Activated naive CD8-positive, alpha-beta T cell treated with anti-CD3 and anti-CD28 coated beads, Interleukin-2, amount 50 U/mL, for 24 hours (primary cell): ENCODE data around the gene ADAMTS19.
"Not testable (repeated sequence)": the region's sequence is repeated elsewhere in the genome, so short reads cannot be mapped to it uniquely, and the experiment has no call there.

Experiments
- ATAC-seq: fragments of 150-1000 bp; cut with Tn5 transposase; one replicate; pipeline ENCODE4 v1.10.0; 2021
- DNase-seq: peaks from one replicate; pipeline ENCODE4 v3.0.0; 2021
- H3K27ac Mint-ChIP-seq: one replicate; pipeline ENCODE4 v1.8.0; 2021; ENCODE audit warnings: mild to moderate bottlenecking, mixed read lengths
- H3K27me3 Mint-ChIP-seq: one replicate; pipeline ENCODE4 v1.8.0; 2021; ENCODE audit warnings: mixed read lengths
- H3K36me3 Mint-ChIP-seq: one replicate; pipeline ENCODE4 v1.8.0; 2021; ENCODE audit warnings: low read depth, mixed read lengths
- H3K4me1 Mint-ChIP-seq: one replicate; pipeline ENCODE4 v1.8.0; 2021; ENCODE audit warnings: mixed read lengths
- H3K4me3 Mint-ChIP-seq: one replicate; pipeline ENCODE4 v1.8.0; 2021; ENCODE audit warnings: mild to moderate bottlenecking, moderate library complexity, mixed read lengths
- H3K9me3 Mint-ChIP-seq: one replicate; pipeline ENCODE4 v1.8.0; 2021; ENCODE audit warnings: mixed read lengths

The ADAMTS19 gene

GRCh38 chr5:129593525-129593924, 133.4 kb downstream of the ADAMTS19 start:
- no peaks in the 10 kb centered on the region for H3K27me3 Mint-ChIP-seq
- no peaks in the 10 kb centered on the region for H3K4me1 Mint-ChIP-seq
- DNase-seq, result no peak
- H3K9me3 Mint-ChIP-seq, result no peaks in the 10 kb centered on the region
- ATAC-seq, result no peak
- H3K4me3 Mint-ChIP-seq, result no peak overlapping the region
- no peaks in the 10 kb centered on the region for H3K36me3 Mint-ChIP-seq
- H3K27ac Mint-ChIP-seq, result no peak overlapping the region

- Mint-ChIP-seq H3K4me1 (no peaks in the 10 kb centered on the region), H3K27me3 (no peaks in the 10 kb centered on the region), H3K4me3 (no peak overlapping the region), H3K27ac (no peak overlapping the region), H3K9me3 (no peaks in the 10 kb centered on the region), H3K36me3 (no peaks in the 10 kb centered on the region)
- ATAC-seq (no peak), DNase-seq (no peak)
These were observed 141.5 kb downstream of the ADAMTS19 start for GRCh38 chr5:129601576-129601975.

GRCh38 chr5:129608350-129608749, 148.3 kb downstream of the ADAMTS19 start:
- Mint-ChIP-seq H3K27ac (no peak overlapping the region), H3K9me3 (no peaks in the 10 kb centered on the region), H3K27me3 (no peaks in the 10 kb centered on the region), H3K4me1 (no peaks in the 10 kb centered on the region), H3K36me3 (no peaks in the 10 kb centered on the region), H3K4me3 (no peak overlapping the region)
- ATAC-seq, result no peak
- DNase-seq, result no peak

- no peak overlapping the region for H3K4me3 Mint-ChIP-seq
- H3K27me3 Mint-ChIP-seq, result no peaks in the 10 kb centered on the region
- no peaks in the 10 kb centered on the region for H3K4me1 Mint-ChIP-seq
- DNase-seq, result no peak
- ATAC-seq, result no peak
- H3K36me3 Mint-ChIP-seq, result no peaks in the 10 kb centered on the region
- H3K9me3 Mint-ChIP-seq, result no peaks in the 10 kb centered on the region
- no peak overlapping the region for H3K27ac Mint-ChIP-seq
These were observed 149.6 kb downstream of the ADAMTS19 start for GRCh38 chr5:129609710-129610109.

- Mint-ChIP-seq H3K27ac (no peak overlapping the region), H3K9me3 (no peaks in the 10 kb centered on the region), H3K27me3 (no peaks in the 10 kb centered on the region), H3K36me3 (no peaks in the 10 kb centered on the region), H3K4me1 (no peaks in the 10 kb centered on the region), H3K4me3 (no peak overlapping the region)
- ATAC-seq (no peak), DNase-seq (no peak)
These were observed 156.4 kb downstream of the ADAMTS19 start for GRCh38 chr5:129616517-129616916.

- no peak overlapping the region for H3K27ac Mint-ChIP-seq
- H3K4me3 Mint-ChIP-seq, result no peak overlapping the region
- H3K9me3 Mint-ChIP-seq, result no peaks in the 10 kb centered on the region
- DNase-seq (no peak), ATAC-seq (no peak)
- H3K27me3 Mint-ChIP-seq, result no peaks in the 10 kb centered on the region
- H3K36me3 Mint-ChIP-seq, result no peaks in the 10 kb centered on the region
- H3K4me1 Mint-ChIP-seq, result no peaks in the 10 kb centered on the region
These were observed 157.1 kb downstream of the ADAMTS19 start for GRCh38 chr5:129617206-129617605.

- Mint-ChIP-seq H3K36me3 (no peaks in the 10 kb centered on the region), H3K27me3 (no peaks in the 10 kb centered on the region), H3K27ac (no peak overlapping the region), H3K9me3 (no peaks in the 10 kb centered on the region), H3K4me3 (no peak overlapping the region), H3K4me1 (no peaks in the 10 kb centered on the region)
- ATAC-seq, result no peak
- no peak for DNase-seq
These were observed 159.7 kb downstream of the ADAMTS19 start for GRCh38 chr5:129619782-129620181.

- DNase-seq (no peak), ATAC-seq (no peak)
- Mint-ChIP-seq H3K9me3 (peaks cover 7% of the 10 kb centered on the region), H3K27me3 (no peaks in the 10 kb centered on the region), H3K4me1 (no peaks in the 10 kb centered on the region), H3K4me3 (no peak overlapping the region), H3K36me3 (no peaks in the 10 kb centered on the region), H3K27ac (no peak overlapping the region)
These were observed 162.4 kb downstream of the ADAMTS19 start for GRCh38 chr5:129622531-129622930.

GRCh38 chr5:129629575-129629974, 169.5 kb downstream of the ADAMTS19 start:
- Mint-ChIP-seq H3K36me3 (no peaks in the 10 kb centered on the region), H3K4me3 (no peak overlapping the region), H3K27me3 (no peaks in the 10 kb centered on the region), H3K27ac (no peak overlapping the region), H3K4me1 (no peaks in the 10 kb centered on the region), H3K9me3 (peaks cover 16% of the 10 kb centered on the region)
- DNase-seq, result no peak
- no peak for ATAC-seq

- H3K9me3 Mint-ChIP-seq, result peaks cover 20% of the 10 kb centered on the region
- no peak for DNase-seq
These were observed 170.0 kb downstream of the ADAMTS19 start for GRCh38 chr5:129630101-129630500.

GRCh38 chr5:129631961-129632360, 171.9 kb downstream of the ADAMTS19 start:
- Mint-ChIP-seq H3K27me3 (no peaks in the 10 kb centered on the region), H3K4me3 (no peak overlapping the region), H3K4me1 (no peaks in the 10 kb centered on the region), H3K9me3 (peaks cover 19% of the 10 kb centered on the region), H3K36me3 (no peaks in the 10 kb centered on the region), H3K27ac (no peak overlapping the region)
- ATAC-seq, result no peak
- DNase-seq, result no peak

More at GRCh38 chr5:129630101-129630500, 170.0 kb downstream of the ADAMTS19 start:
- no peaks in the 10 kb centered on the region for H3K4me1 Mint-ChIP-seq
- ATAC-seq, result no peak
- H3K36me3 Mint-ChIP-seq, result no peaks in the 10 kb centered on the region
- H3K4me3 Mint-ChIP-seq, result no peak overlapping the region
- no peak overlapping the region for H3K27ac Mint-ChIP-seq
- H3K27me3 Mint-ChIP-seq, result no peaks in the 10 kb centered on the region

- not testable (repeated sequence) for H3K4me1 Mint-ChIP-seq, H3K36me3 Mint-ChIP-seq, ATAC-seq, H3K4me3 Mint-ChIP-seq, H3K27me3 Mint-ChIP-seq, H3K27ac Mint-ChIP-seq, DNase-seq, H3K9me3 Mint-ChIP-seq
These were observed 177.4 kb downstream of the ADAMTS19 start for GRCh38 chr5:129637501-129637900.

GRCh38 chr5:129639331-129639730, 179.2 kb downstream of the ADAMTS19 start:
- Mint-ChIP-seq H3K4me1 (no peaks in the 10 kb centered on the region), H3K9me3 (peaks cover 4% of the 10 kb centered on the region), H3K36me3 (no peaks in the 10 kb centered on the region), H3K4me3 (no peak overlapping the region), H3K27ac (no peak overlapping the region), H3K27me3 (no peaks in the 10 kb centered on the region)
- ATAC-seq, result no peak
- DNase-seq, result no peak

- no peak for ATAC-seq
- Mint-ChIP-seq H3K9me3 (no peaks in the 10 kb centered on the region), H3K27ac (no peak overlapping the region), H3K4me1 (no peaks in the 10 kb centered on the region), H3K36me3 (no peaks in the 10 kb centered on the region), H3K4me3 (no peak overlapping the region), H3K27me3 (no peaks in the 10 kb centered on the region)
- DNase-seq, result no peak
These were observed 192.4 kb downstream of the ADAMTS19 start for GRCh38 chr5:129652349-129653056.

GRCh38 chr5:129653057-129653375, 192.9 kb downstream of the ADAMTS19 start:
- Mint-ChIP-seq H3K4me3 (no peak overlapping the region), H3K9me3 (no peaks in the 10 kb centered on the region), H3K27ac (no peak overlapping the region)

GRCh38 chr5:129653442-129653841, 193.3 kb downstream of the ADAMTS19 start:
- Mint-ChIP-seq H3K36me3 (no peaks in the 10 kb centered on the region), H3K27ac (no peak overlapping the region), H3K4me3 (no peak overlapping the region), H3K4me1 (no peaks in the 10 kb centered on the region), H3K9me3 (no peaks in the 10 kb centered on the region), H3K27me3 (no peaks in the 10 kb centered on the region)
- DNase-seq (no peak), ATAC-seq (no peak)

More at GRCh38 chr5:129653057-129653375, 192.9 kb downstream of the ADAMTS19 start:
- no peaks in the 10 kb centered on the region for H3K4me1 Mint-ChIP-seq
- no peaks in the 10 kb centered on the region for H3K36me3 Mint-ChIP-seq
- no peak for ATAC-seq
- no peaks in the 10 kb centered on the region for H3K27me3 Mint-ChIP-seq
- DNase-seq, result no peak
